NCI-H345 treated with DMSO at 0.1 percent for 48 hours (cell line): ENCODE results near the gene ACP1.

Source experiments
- DNase-seq: peaks from one replicate; lab custom pipeline; 2025; ENCODE audit not compliant: unreplicated experiment; lab: John Stamatoyannopoulos, UW

The ACP1 gene

DNA sequence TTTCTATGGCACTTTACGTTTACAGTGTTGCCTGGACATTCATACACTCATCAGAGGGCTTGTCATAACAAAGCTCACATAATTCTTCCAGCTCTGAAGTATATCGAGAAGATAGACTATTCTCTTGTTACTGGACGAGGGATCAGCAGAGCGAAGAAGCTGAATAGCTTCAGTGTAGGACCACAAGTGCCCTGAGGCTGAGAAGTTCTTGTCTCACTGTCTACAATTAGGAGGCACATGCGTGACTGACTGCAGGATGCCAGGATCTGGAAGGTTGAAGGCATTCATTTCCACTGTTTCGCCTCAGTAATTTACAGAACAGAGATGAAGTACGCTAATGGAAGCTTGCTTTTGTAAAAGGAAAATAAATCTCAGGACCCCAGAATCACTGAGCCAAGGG lies 10.5 kb upstream of the ACP1 start:
- DNase-seq, result no peak

DNA sequence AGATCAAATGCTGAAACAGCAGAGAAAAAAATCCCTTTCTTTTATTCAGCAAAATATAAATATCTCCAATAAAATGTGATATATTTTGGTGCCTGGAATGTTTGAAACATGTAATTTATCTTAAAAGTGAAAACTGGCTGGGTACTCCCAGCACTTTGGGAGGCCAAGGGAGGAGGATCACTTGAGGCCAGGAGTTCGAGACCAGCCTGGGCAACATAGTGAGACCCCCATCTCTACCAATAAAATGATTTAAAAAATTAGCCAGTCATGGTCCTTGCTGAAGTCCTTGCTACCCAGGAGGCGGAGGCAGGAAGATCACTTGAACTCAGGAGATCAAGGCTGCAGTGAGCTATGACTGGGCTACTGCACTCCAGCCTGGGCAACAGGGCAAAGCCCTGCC lies 9.6 kb upstream of the ACP1 start:
- DNase-seq, result no peak

DNA sequence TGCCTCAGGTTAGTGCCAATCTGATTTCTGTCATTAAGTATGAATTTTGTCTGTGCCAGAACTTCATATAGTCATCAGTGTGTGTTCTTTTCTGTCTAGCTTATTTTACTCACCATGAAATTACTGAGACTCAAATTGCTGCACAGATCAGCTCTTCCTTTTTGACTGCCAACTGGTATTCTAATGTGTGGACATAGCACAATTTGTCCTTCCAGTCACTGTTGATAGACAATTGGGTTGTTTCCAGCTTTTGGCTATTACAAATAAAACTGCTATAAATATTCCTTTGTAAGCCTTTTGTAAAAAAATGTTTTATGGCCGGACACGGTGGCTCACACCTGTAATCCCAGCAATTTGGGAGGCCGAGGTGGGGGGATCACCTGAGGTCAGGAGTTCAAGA lies 8.7 kb upstream of the ACP1 start:
- DNase-seq, result no peak

DNA sequence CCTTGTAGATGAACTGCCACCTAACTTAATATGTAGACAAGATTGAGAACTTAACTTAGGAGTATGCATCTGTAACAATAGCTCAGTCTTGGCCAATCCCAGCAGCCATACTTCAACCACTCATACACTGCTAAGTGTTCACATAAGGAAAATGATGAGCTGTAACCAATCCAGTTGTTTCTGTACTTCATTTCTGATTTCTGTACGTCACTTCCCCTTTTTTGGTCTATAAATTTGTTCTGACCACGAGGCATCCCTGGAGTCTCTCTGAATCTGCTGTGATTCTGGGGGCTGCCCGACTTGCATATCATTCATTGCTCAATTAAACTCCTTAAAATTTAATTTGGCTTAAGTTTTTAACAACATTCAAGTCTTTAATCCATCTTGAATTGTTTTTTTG lies 7.3 kb upstream of the ACP1 start:
- no peak for DNase-seq

DNA sequence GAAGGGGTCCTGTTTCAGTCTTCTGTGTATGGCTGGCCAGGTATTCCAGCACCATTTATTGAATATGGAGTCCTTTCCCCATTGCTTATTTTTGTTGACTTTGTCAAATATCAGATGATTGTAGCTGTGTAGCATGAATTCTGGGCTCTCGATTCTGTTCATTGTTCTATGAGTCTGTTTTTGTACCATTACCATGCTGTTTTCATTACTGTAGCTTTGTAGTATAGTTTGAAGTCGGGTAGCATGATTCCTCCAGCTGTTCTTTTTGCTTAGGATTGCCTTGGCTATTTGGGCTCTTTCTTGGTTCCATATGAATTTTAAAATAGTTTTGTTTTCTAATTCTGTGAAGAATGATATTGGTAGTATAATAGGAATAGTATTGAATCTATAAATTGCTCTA lies 6.9 kb upstream of the ACP1 start:
- DNase-seq, result no peak

DNA sequence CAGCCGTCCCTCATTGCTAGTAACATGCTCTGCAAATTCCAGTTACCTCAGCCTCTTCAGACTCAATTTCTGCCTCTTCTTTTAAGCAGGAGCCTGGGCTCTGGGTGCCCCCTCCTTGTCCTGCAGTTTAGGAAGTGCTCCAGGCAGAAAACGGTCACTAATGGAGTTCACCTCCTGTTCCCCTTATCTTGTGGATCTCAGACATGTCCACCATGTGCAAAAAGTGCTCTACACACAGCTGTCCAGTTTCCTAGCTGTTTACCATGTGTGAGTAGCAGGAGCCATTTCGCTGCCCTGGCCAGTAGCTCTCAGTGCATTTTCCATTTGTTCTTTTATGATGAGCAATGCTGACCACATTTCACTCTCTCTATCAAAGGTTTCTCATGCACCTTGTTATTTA lies 5.8 kb upstream of the ACP1 start:
- no peak for DNase-seq

DNA sequence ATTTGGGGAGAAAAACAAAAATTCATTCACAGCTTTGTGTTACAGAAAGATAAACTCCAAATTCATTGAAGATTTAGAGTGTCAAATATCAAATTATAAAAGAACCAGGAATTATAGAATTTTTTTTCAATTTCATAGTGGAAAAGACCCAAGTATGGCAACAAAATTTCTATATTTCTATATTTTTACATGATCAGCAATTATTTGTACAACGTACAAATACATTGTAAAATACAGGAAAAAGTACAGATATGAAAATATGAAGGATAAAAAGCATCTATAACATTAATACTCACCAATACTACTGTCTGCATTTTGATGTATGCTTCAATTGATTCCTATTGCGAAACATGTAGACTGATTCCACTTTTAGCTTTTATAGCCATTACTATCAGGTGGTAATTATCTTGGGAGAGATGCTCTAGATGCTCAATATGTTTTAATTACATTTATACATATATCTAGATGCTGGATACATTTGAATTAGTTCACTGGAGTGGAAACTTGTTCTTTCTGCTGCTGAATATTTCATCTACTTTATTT lies 4.9 kb upstream of the ACP1 start:
- DNase-seq, result no peak

DNA sequence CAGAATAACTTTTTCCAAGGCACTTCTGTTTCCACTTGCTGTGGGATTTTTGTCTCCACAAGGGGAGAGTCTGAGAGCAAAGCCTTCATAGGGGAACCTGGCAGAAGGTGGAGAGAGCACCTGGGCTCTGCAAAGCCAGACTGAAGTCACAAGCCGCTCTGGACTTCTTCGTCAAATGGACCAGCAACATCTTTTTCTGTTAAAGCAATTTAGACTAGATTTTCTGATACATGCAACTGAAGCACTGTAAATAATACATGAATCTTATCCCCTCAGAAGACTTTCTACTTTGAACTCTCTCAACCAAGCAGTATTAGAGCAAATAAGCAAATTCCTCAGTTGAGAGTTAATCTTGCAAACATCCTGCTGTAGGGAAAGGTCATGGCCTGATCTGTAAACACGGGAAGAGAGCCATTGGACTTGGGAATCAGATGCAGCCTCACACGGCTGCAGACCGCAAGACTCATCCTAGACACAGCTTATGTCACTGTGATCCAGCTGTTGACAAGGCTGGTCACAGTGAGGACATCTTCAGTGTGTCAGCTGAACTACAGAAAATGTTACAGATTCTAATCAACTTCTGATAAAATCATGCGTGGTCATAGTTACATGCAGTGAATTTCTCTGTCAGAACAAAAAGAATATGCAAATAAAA lies 4.1 kb upstream of the ACP1 start:
- no peak for DNase-seq

DNA sequence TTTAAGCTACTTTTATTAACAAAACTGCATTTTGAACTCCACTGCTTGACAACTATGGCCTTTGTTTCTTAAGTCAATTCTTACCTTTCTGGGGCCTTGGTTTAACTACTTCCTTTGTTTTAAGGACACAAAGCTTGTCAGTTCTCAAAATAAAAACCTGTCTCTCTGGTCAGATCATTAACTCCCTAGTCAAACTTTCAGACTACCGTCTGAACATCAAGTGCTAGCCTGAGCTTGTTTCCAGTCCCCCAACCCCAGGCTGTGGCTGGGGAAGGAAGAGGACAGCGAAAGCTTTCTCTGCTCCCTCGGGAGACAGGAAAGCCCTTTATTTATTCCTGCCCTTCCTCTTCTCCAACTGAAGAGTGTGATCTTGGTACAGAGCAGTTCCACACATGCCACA lies 2.6 kb upstream of the ACP1 start:
- DNase-seq, result no peak

DNA sequence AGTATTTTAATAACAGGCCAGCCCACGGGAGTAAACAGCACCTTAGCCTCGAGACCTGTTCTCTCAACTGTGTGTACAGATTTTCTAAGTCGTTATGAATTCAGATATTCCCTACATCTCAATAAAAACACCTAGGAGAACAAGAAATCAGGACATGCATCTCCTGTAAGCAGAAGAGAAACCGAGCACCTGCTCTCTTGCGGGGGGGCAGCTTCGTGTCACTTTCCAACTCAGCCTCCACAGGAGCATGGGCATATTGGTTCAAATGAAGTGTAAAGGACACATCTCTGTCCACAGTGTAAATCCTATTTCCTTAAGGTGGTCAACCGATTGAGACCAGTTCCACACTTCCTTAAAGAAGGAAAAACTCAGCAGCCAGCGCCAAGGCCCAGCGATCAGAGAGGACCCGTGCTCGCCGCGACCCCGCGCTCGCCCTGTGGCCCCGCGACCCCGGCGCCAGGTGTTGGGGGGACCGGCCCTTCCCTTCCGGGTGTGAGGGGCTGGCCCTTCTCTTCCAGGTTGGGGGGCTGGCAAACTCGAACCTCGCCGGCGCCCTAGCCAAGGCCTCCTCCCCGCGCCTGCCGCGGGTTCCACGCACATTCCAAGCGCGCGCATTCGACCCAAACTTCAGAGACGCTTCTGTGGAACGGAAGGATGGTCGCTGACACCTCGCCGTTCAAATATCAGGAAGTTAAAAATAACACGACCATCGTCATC lies 1.6 kb upstream of the ACP1 start:
- DNase-seq, result no peak

DNA sequence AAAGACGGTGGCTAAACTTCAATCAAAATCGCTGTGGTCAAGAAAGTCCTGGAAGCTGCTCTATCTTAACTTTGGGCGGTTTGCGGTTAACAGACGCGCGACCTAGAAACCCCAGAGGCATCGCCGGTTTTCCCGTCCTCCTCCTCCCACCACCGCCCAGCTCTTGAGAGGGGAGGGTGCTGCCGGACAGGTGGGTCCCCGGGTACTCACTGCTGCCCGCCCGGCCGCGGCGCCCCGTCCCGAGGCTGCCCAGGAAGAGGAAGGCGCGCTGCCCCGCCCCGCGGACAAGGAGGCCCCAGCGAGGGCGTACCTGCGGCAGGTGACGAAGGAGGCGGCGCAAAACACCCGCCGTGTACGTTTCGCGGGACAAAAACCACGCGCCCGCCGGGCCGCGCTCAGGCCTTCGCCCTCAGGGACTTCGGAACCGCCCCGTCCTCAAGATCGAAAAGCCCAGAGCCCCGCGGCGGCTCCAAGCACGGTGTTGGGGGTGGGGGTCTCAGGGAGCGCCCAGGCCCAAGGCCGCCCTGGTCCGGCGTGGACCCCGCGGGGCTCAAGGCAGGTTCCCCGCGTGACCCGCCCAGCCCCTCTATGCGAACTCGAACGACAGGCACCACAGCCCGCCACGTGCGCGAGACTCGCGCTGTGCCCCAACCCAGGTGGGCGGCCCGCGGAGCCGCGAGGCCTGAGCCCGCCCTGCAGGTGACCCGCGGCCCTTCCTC lies 814 bp upstream of the ACP1 start, which contains the start of gene SH3YL1:
TSS of gene SH3YL1 (minus strand) at position 259 of the 719 bp plus-strand sequence. CDS start at position 211, 48 bp downstream.
- DNase-seq, result peak; percentile 31

DNA sequence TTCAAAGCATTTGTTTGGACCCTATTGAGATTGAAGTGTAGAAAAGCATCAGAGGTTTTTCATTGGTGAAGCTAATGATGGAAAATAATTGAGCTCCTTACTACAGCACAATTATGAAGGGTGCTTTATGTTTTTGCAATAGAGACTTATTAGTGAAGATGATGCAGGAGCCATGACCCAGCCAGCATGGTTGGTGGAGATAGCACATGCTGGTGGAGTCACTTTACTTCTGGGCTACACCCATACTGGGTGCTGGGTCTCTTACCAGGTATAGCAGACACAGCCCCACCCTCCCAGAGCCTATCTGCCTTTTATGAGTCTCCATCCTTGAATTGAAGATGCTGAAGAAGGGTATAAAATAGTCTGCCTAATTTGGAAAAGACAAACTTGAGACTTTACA lies 3.6 kb downstream of the ACP1 start:
- DNase-seq, result no peak

DNA sequence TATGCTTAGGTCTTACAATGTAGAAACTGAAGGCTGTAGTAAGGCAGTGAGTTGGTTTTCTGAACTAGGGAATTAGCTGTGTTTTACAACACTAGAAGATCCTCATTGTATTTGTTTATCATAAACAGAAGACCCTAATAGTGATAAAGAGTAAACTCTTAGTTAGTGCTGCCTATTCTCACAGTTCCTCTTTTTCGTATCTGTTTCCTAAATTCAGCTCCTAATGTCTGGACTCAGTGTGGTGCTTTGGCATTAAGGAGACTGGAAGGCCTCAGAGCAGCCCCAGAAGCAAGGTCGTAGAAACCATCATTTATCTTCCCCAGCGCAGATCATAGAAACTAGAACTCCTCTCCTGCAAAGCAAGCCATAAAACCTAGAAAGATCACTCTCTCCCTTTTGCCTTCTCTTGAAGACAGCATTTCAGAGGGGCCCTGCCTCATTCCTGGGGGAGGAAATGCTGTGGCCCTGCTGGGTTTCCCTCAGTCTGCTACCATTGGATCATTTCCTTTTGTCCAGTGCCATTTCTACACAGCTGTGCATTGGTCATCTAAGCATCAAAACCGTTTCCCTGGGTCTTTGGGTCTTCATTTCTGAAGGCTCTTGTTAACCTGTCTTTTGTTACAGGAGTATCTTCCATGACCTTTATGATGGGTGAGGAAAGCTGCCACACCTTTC lies 4.7 kb downstream of the ACP1 start:
- no peak for DNase-seq

DNA sequence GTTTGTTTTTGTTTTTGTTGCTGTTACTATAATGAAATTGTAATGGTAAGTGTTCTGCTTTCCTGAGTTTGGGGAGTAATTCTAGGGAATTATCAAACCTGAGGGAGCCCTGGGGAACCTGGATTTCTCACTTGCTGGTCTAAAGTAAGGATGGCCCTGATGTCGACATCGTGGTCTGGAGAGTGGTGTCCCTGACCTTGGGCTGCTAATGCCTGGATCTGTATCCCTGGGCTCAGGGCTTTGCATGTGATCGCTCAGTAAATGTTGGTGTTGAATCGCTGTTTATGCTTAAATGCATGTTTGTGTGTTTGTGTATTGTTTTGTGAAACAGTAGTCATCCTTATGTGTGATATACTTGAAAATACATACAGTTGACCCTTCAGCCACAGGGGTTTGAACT lies 6.1 kb downstream of the ACP1 start:
- DNase-seq, result no peak

DNA sequence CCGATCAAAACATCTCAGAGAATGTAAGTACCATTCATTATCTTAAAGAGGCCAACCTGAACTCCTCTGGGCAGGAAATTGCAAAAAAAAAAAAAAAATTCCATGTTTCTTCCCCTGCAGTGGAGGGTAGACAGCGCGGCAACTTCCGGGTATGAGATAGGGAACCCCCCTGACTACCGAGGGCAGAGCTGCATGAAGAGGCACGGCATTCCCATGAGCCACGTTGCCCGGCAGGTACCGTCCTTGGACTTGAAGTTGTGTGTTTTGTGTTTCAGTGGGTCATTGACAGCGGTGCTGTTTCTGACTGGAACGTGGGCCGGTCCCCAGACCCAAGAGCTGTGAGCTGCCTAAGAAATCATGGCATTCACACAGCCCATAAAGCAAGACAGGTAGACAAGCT lies 7.2 kb downstream of the ACP1 start:
- no peak for DNase-seq

DNA sequence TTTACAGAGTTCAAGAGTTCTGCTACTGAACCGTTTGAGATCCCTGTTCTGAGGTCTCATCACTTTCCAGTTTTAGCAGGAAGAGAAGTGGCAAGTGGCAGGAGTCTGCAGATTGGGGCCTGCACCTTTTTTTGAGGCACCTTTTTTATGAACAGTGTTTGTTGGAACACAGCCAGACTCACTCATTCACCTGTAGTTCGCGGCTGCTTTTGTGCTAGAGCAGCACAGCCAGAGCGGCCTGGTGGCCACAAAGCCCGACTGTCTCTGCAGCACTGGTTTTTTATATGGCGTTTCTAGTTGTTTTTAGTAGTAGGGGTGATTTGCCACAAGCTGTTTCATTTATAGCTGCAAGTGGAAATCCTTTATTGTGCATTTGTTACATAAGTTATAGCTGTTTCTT lies 8.6 kb downstream of the ACP1 start:
- peak; percentile 73 for DNase-seq

DNA sequence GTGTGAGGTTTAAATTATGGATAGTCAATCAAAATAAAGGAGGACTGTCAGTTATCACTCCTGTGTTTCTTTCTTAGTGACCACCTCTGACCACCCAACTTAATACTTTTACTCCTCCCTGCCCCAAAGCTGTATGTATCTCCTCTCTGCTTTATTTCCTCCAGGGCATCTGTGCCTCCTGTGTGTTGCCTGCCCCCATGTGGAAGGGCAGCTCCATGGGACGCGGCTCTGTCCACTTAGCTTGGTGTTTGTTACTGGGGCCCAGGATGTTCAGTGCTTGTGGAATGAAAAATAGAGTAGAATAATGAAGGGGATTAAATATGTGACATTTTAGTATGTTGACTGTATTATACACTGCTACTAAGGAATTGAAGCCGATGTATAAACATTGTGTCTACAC lies 9.8 kb downstream of the ACP1 start:
- DNase-seq, result no peak

DNA sequence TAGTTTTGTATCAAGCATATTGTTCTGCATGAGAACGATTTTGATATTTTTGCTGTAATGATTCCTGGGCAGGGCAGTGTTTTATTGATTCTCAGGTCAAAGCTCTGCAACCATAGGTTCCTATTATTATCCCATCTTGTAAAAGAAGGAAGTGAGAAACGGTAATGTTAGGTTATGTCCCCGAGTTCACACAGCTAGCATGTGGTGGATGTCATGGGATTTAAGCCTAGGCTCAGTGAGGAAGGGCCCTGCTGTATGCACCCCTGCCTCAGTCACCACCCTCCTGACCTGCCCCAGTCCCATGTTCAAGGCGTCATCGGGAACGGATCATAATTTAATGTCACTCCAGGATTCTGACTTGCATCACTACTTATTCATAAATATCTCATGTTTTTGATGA lies 10.7 kb downstream of the ACP1 start:
- no peak for DNase-seq

DNA sequence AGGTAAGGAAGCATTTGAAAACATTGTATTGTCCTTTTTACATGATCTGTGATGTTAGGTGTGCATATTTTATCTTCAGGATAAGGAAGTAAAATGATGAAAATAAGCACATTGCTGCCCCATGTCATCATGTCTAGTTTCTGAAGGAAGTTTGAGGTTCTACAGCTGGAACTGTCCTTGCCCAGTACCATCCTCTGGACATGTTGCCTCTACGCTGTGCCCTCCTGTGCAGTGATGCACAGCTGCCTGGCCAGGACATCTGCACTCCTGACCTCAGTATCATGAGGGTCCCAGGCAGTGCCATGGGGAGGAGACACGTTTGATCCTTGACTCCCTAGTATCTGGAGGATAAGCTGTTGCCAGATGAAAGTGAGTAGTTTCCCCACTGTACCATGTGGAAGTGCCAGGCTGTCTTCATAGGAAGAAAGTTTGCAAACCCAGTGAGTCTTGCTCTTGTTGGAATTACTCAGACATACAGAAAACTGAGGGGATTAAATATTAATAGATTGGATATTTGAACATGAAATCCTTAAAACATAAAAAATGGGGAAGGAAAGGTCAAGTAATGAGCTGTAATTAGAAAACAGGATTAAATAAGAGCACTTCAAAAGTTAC lies 13.7 kb downstream of the ACP1 start:
- no peak for DNase-seq

DNA sequence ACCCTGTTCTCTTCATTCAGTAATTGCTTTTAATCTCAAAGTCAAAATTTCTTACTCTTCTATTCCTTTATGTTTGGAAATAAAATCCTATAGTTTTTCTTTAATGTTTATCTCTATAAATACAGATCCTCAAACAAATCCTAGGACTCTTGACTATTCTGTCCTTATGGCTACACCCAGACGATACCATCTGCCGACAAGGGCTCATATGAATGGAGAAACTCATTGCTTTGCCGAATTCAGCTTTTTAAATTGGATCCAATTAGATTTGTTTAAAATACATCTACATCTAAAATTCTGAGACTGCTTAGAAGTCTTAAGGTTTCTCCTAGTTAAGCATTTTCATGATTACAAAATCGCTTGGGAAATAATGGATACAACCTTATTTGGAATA lies 14.2 kb downstream of the ACP1 start:
- no peak for DNase-seq

DNA sequence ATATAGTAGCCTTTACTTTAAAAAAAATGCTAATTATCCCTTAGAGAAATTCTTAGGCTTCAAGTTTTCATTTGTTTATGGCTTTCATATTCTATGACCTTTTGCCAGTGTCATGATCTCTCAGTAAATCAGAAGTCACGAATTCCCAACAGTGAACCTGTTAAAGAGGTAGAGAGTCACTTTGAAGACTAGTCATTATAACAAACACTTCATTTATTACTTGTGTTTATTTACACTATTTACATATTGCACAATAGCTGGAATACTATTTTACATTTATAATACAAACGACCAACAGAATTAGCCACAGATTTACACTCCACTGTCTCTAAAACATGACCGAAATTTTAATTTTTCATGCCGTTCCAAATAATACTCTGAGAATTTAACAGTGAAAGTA lies 14.6 kb downstream of the ACP1 start:
- DNase-seq, result no peak
